H1 (cell line): Measurements from ENCODE around the gene G2E3. TPM values are rescaled to one million over a fixed set of nuclear protein-coding genes. Genes with fewer than 3 reads are reported as not detected.

Experiments used
- CTCF ChIA-PET: fragments of 300-600 bp; sonication (Branson Sonifier 250); formaldehyde crosslinking; loops from one replicate; lab custom pipeline; 2021; ENCODE audit not compliant: partially characterized antibody; lab: Charles Lee
- POLR2A ChIA-PET: fragments of 300-600 bp; sonication (Branson Sonifier 250); formaldehyde crosslinking; loops from one replicate; lab custom pipeline; 2021; ENCODE audit warnings: inconsistent platforms; ENCODE audit not compliant: partially characterized antibody; lab: Charles Lee
- DNase-seq, 2 experiments: peaks; one replicate each; pipeline versions ENCODE4 v3.0.0 to v3.0.0-alpha.2; 2010 to 2022; ENCODE audit warnings: low spot score in 2 of 2, low read depth in 1 of 2, mixed read lengths in 1 of 2
- FAIRE-seq: peaks from 2 replicates; lab custom pipeline; 2011; peaks lifted over from hg19 to GRCh38; lab: Jason Lieb, UNC
- H2AFZ ChIP-seq: 2 replicates; pipeline ENCODE4 v1.8.1; 2012; ENCODE audit warnings: low read length, inconsistent platforms
- H2AK5ac ChIP-seq: 2 replicates; pipeline ENCODE4 v1.6.1; 2013; ENCODE audit warnings: low read depth, low read length
- H2BK120ac ChIP-seq: replicated peaks from 2 replicates; pipeline ENCODE3; 2013; ENCODE audit warnings: low read depth, low read length, inconsistent platforms
- H2BK12ac ChIP-seq: 2 replicates; pipeline ENCODE4 v1.6.1; 2013; ENCODE audit warnings: low read depth, low read length
- H2BK15ac ChIP-seq: 2 replicates; pipeline ENCODE4 v1.6.1; 2013; ENCODE audit warnings: low read length
- H2BK20ac ChIP-seq: 2 replicates; pipeline ENCODE4 v1.6.1; 2013; ENCODE audit warnings: low read length
- H2BK5ac ChIP-seq: 2 replicates; pipeline ENCODE4 v1.6.1; 2013; ENCODE audit warnings: low read depth, low read length
- H3K14ac ChIP-seq: 2 replicates; pipeline ENCODE4 v1.6.1; 2013; ENCODE audit warnings: inconsistent platforms; ENCODE audit not compliant: insufficient read length
- H3K18ac ChIP-seq: 2 replicates; pipeline ENCODE4 v1.6.1; 2013; ENCODE audit warnings: low read length; ENCODE audit errors: extremely low read depth
- H3K23ac ChIP-seq: 2 replicates; pipeline ENCODE4 v1.6.1; 2013; ENCODE audit warnings: inconsistent platforms; ENCODE audit not compliant: insufficient read length
- H3K23me2 ChIP-seq: 2 replicates; pipeline ENCODE4 v1.6.1; 2013; ENCODE audit warnings: low read depth, low read length
- H3K27ac ChIP-seq: 2 replicates; pipeline ENCODE4 v1.6.1; 2011; ENCODE audit warnings: low read depth, low read length, inconsistent platforms
- H3K27me3 ChIP-seq, 4 experiments: replicated peaks in 1 of 4; 1 replicate in 1 of 4; 2 replicates in 3 of 4; pipeline versions ENCODE4 v1.6.1 to v1.8.1; 2011 to 2013; ENCODE audit warnings: low read length in 3 of 4, mild to moderate bottlenecking in 3 of 4, inconsistent platforms in 2 of 4, mixed read lengths in 2 of 4, moderate library complexity in 1 of 4; ENCODE audit not compliant: control insufficient read depth in 3 of 4, insufficient read depth in 3 of 4; ENCODE audit errors: extremely low read depth in 1 of 4
- H3K36me3 ChIP-seq, 4 experiments: 2 replicates each; pipeline versions ENCODE4 v1.6.1 to v1.8.1; 2011 to 2013; ENCODE audit warnings: mild to moderate bottlenecking in 4 of 4, low read length in 3 of 4, moderate library complexity in 2 of 4, control low read depth in 1 of 4, inconsistent platforms in 1 of 4; ENCODE audit not compliant: insufficient read depth in 4 of 4, control insufficient read depth in 2 of 4
- H3K4ac ChIP-seq: replicated peaks from 2 replicates; pipeline ENCODE3; 2013; ENCODE audit warnings: low read length, low read depth, mixed read lengths, inconsistent platforms; ENCODE audit not compliant: insufficient read length
- H3K4me1 ChIP-seq, 4 experiments: replicated peaks in 1 of 4; 1 replicate in 1 of 4; 2 replicates in 3 of 4; pipeline versions ENCODE4 v1.6.1 to v1.8.1; 2011 to 2013; ENCODE audit warnings: low read length in 3 of 4, inconsistent platforms in 2 of 4, mixed read lengths in 1 of 4; ENCODE audit not compliant: insufficient read depth in 4 of 4, control insufficient read depth in 3 of 4
- H3K4me2 ChIP-seq, 2 experiments: 2 replicates each; pipeline versions ENCODE4 v1.6.1 to v1.8.1; 2011 to 2013; ENCODE audit warnings: low read depth in 2 of 2, low read length in 2 of 2, control low read depth in 1 of 2, inconsistent platforms in 1 of 2, mild to moderate bottlenecking in 1 of 2; ENCODE audit not compliant: insufficient read depth in 1 of 2
- H3K4me3 ChIP-seq, 4 experiments: fragments of 200-600, 300-600 bp in 1 of 4; sonication (generic), shearing (Covaris generic), sonication (Bioruptor Twin) in 1 of 4; 2 replicates each; pipeline versions ENCODE4 v1.5.1 to v1.8.1; 2011 to 2016; ENCODE audit warnings: low read length in 4 of 4, low read depth in 3 of 4, control low read depth in 2 of 4, inconsistent platforms in 2 of 4, mild to moderate bottlenecking in 2 of 4, mixed read lengths in 1 of 4, moderate library complexity in 1 of 4; ENCODE audit not compliant: insufficient read depth in 2 of 4; ENCODE audit errors: extremely low read depth in 1 of 4
- H3K56ac ChIP-seq: replicated peaks from 2 replicates; pipeline ENCODE3; 2013; ENCODE audit warnings: low read depth, mild to moderate bottlenecking, mixed read lengths, low read length, inconsistent platforms; ENCODE audit not compliant: insufficient read length
- H3K79me1 ChIP-seq: 2 replicates; pipeline ENCODE4 v1.6.1; 2013; ENCODE audit warnings: low read depth, low read length, control low read depth
- H3K79me2 ChIP-seq, 2 experiments: 2 replicates each; pipeline versions ENCODE4 v1.6.1 to v1.8.1; 2012 to 2013; ENCODE audit warnings: low read length in 2 of 2, mild to moderate bottlenecking in 2 of 2, inconsistent platforms in 1 of 2; ENCODE audit not compliant: insufficient read depth in 2 of 2, control insufficient read depth in 1 of 2
- H3K9ac ChIP-seq, 4 experiments: replicated peaks in 1 of 4; 1 replicate in 1 of 4; 2 replicates in 3 of 4; pipeline versions ENCODE4 v1.6.1 to v1.8.1; 2011 to 2013; ENCODE audit warnings: low read depth in 3 of 4, low read length in 3 of 4, control low read depth in 2 of 4, mild to moderate bottlenecking in 2 of 4, moderate library complexity in 2 of 4, inconsistent platforms in 1 of 4; ENCODE audit errors: extremely low read depth in 1 of 4
- H3K9me3 ChIP-seq, 2 experiments: 2 replicates each; pipeline versions ENCODE4 v1.6.1 to v1.8.1; 2012 to 2013; ENCODE audit warnings: mild to moderate bottlenecking in 2 of 2, moderate library complexity in 2 of 2, control low read depth in 1 of 2, inconsistent platforms in 1 of 2, low read depth in 1 of 2, low read length in 1 of 2, mixed read lengths in 1 of 2; ENCODE audit not compliant: insufficient read depth in 2 of 2
- H4K20me1 ChIP-seq, 2 experiments: replicated peaks in 1 of 2; 2 replicates each; pipeline versions ENCODE3 to v1.8.1; 2011 to 2013; ENCODE audit warnings: inconsistent platforms in 2 of 2, low read length in 2 of 2, mild to moderate bottlenecking in 1 of 2; ENCODE audit not compliant: insufficient read depth in 2 of 2, control insufficient read depth in 1 of 2
- H4K5ac ChIP-seq: 2 replicates; pipeline ENCODE4 v1.6.1; 2013; ENCODE audit warnings: low read length, low read depth, mixed read lengths, inconsistent platforms; ENCODE audit not compliant: insufficient read length
- H4K8ac ChIP-seq: 2 replicates; pipeline ENCODE4 v1.8.0; 2013; ENCODE audit warnings: mild to moderate bottlenecking, moderate library complexity, low read length, inconsistent platforms; ENCODE audit not compliant: insufficient read depth; ENCODE audit errors: extremely low read depth
- H4K91ac ChIP-seq: replicated peaks from 2 replicates; pipeline ENCODE3; 2013; ENCODE audit warnings: low read length, mixed read lengths, inconsistent platforms; ENCODE audit not compliant: insufficient read length
- POLR2AphosphoS5 ChIP-seq: IDR thresholded peaks from 2 replicates; pipeline ENCODE4 v1.6.1; 2011; ENCODE audit warnings: low read depth, low read length
- WGBS, 2 experiments: shearing (Covaris generic) in 1 of 2; methylation state at CpG; one replicate each; pipeline versions ENCODE4 v1.1.6 to v1.1.7; 2013 to 2015; ENCODE audit warnings: low lambda C conversion rate in 2 of 2, mixed read lengths in 2 of 2, inconsistent platforms in 1 of 2, low coverage in 1 of 2, missing lambda C conversion rate in 1 of 2; ENCODE audit not compliant: insufficient replicate concordance in 2 of 2, insufficient coverage in 1 of 2, insufficient read length in 1 of 2; ENCODE audit errors: extremely low coverage in 1 of 2, missing lambda C conversion rate in 1 of 2; 5-methylcytosine and 5-hydroxymethylcytosine counted together
- polyA plus RNA-seq, 7 experiments: library from polyadenylated mRNA; depleted of rRNA in 3 of 7; stranded (reverse) in 5 of 7; unstranded in 2 of 7; fragments of >200 nt in 5 of 7; fragments of 200-250 nt in 2 of 7; gene quantifications; 1 replicate in 5 of 7; 2 replicates in 1 of 7; 4 replicates in 1 of 7; pipeline versions ENCODE4 v1.2.1 to v1.2.3, GENCODE V29; 2011 to 2013; ENCODE audit warnings: missing spikeins in 2 of 7, mixed read lengths in 2 of 7
- total RNA-seq: library from RNA; stranded (reverse); fragmentation: NEBNext Ultra II Directional; extraction: Animal tissue kit (Norgen Biotek cat#: 25700); gene quantifications from 2 replicates; pipeline ENCODE4 v1.2.1, GENCODE V29; 2021

G2E3 gene
- total and polyA plus RNA-seq, 2 of the 8 experiments (the other 6 are each of a cell fraction or from before 2014, with no cell fraction given) = 9.2 to 72.0 TPM

- Histone ChIP-seq H3K9me3 (no peaks in the 10 kb centered on the region), H3K56ac (no peak overlapping the region), H4K8ac (no peak overlapping the region), H3K27ac (no peak overlapping the region), H3K4me1 (peaks cover 0 to 4% (median 3%) of the 10 kb centered on the region in 4 experiments; a peak in 3 of 7 replicates), H3K18ac (no peak overlapping the region), H3K79me2 (peaks cover 48 to 99% of the 10 kb centered on the region in 2 experiments), H3K27me3 (no peaks in the 10 kb centered on the region), H2BK15ac (no peak overlapping the region), H3K36me3 (peaks cover 0 to 7% (median 0%) of the 10 kb centered on the region in 4 experiments; a peak in 1 of 8 replicates), H2AK5ac (no peak overlapping the region), H3K79me1 (peaks cover 2% of the 10 kb centered on the region; the same call in 1 of the 2 replicates), H3K9ac (no peak overlapping the region), H2AFZ (no peak overlapping the region), H3K23me2 (0 out of 2 replicates have a peak, but pooled peaks cover 1% of the 10 kb centered on the region), H2BK5ac (no peak overlapping the region), H3K23ac (no peak overlapping the region), H2BK20ac (no peak overlapping the region), H2BK120ac (no peak overlapping the region), H4K5ac (no peak overlapping the region), H3K4me2 (no peak overlapping the region), H2BK12ac (no peak overlapping the region), H3K14ac (no peak overlapping the region), H3K4me3 (no peak overlapping the region), H4K91ac (no peak overlapping the region), H4K20me1 (peaks cover 13 to 15% of the 10 kb centered on the region in 2 experiments), H3K4ac (no peak overlapping the region)
- FAIRE-seq (no peak), DNase-seq (no peak)
- ChIA-PET POLR2A (no interaction called here), CTCF (interaction anchor here (1.0 kb wide), 1 partner anchor 45 kb away, joined by 4 read pairs; no protein-coding TSS in a partner anchor)
- WGBS, 2 experiments = 91% methylated on average over 2 of the region's 2 CpGs; no CpG with 5 or more reads in 1 of the 2 experiments
- no peak for TF ChIP-seq POLR2AphosphoS5
Measured at GRCh38 chr14:30564235-30564867, 5.4 kb downstream of the G2E3 start.
